C4-2B (cell line): ENCODE data around the gene CEP295NL.

ENCODE experiments used
- H3K27ac ChIP-seq: fragments of 450-650 bp; 2 replicates; pipeline ENCODE4 v1.5.1; 2017
- ZFX ChIP-seq: fragments of 450-650 bp; IDR thresholded peaks from 2 replicates; pipeline ENCODE4 v1.6.1; 2017
- TF ChIP-seq, protein P1 (sequence below): fragments of 450-650 bp; conservative IDR thresholded peaks from 2 replicates; pipeline ENCODE4 v1.5.1; 2017; ENCODE audit warnings: mild to moderate bottlenecking

CEP295NL gene

DNA sequence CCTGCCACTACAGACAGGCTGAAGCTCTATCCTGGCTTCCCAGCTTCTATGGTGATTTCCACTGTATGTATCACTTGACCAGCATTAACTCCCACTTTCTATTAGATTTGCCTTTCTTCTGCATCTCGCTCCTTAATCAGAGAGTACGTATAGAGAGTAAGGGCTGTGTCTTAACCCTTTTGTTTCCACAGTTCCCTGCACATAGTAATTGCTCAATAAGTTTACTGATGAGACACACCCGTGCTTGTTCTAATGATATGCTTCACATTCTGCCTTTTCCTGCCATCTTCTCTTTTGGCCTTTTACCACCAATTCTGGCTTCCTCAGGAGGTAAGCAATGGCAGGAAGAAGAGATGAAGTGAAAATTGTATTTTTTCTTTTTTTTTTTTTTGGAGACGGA is 41.8 kb downstream of the CEP295NL start:
- H3K27ac ChIP-seq, result no peak overlapping the region
- no peak for TF ChIP-seq ZFX
- TF ChIP-seq, protein P1, sequence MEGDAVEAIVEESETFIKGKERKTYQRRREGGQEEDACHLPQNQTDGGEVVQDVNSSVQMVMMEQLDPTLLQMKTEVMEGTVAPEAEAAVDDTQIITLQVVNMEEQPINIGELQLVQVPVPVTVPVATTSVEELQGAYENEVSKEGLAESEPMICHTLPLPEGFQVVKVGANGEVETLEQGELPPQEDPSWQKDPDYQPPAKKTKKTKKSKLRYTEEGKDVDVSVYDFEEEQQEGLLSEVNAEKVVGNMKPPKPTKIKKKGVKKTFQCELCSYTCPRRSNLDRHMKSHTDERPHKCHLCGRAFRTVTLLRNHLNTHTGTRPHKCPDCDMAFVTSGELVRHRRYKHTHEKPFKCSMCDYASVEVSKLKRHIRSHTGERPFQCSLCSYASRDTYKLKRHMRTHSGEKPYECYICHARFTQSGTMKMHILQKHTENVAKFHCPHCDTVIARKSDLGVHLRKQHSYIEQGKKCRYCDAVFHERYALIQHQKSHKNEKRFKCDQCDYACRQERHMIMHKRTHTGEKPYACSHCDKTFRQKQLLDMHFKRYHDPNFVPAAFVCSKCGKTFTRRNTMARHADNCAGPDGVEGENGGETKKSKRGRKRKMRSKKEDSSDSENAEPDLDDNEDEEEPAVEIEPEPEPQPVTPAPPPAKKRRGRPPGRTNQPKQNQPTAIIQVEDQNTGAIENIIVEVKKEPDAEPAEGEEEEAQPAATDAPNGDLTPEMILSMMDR, result no peak

DNA sequence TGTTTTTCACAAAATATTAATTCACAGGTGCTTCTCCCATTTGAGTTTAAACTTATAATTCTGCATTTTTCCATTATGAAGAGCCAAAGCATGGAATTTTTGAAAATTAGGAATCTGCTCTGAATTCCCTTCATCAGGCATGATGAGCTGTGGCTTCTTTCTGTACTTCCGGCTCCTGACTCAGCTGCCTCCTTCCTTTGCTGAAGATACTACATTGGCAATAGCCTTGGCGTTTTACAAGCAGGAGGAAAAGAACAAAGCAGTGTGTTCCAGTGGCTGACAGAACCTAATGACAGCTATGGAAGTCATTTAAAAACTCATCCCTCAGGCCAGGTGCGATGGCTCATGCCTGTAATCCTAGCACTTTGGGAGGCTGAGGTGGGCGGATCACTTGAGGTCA is 44.0 kb downstream of the CEP295NL start:
- TF ChIP-seq, protein P1, result no peak
- TF ChIP-seq ZFX, result no peak
- no peak overlapping the region for H3K27ac ChIP-seq

DNA sequence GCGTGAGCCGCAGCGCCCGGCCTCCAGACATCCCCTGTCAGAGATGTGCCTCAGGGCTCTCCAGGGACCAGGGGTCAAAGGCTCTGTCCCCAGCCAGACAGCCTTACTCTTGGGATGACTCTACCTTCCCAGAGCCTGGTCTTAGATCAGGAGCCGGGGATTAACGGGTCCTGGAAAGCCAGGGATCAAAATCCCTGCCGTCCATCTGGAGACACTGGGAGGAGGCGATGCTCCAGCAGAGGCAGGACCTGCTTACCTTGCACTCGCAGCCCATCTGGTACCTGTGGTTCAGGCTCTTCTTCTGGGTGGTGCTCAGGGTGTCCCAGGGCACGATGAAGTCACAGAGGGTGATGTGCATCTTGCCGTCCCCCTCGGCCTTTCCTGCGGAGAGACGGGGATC is 45.7 kb downstream of the CEP295NL start:
- no peak overlapping the region for H3K27ac ChIP-seq
- TF ChIP-seq, protein P1, result no peak
- TF ChIP-seq ZFX, result no peak

DNA sequence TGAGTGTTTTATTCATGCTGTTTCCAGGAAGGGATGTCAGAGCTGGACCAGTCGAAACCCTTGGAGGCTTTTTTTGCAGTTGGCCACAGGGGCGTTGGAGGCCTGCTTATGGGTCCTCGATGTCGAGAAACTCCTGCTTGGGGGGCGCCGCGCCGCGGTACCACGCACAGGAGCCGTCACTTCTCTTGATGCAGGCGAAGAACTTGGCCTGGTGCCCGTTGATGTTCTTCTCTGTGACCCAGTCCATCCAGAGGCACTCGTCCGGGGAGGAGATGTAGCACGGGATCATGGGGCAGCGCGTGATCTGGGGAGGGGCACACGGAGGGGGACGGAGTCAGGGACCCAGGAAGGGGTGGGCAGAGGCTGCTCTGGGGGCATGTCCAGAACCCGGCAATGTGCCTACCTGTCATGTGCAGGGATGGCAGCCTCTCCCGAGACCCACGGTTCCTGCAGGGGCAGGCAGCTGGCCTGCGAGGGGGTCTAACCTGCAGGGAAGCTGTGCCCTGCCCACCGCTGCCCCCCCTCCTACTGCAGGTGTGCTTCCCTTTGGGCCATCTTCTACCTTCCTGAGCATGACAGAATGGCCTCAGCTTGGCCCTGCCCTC is 47.3 kb downstream of the CEP295NL start:
- TF ChIP-seq, protein P1, result no peak
- TF ChIP-seq ZFX, result no peak
- no peak overlapping the region for H3K27ac ChIP-seq

DNA sequence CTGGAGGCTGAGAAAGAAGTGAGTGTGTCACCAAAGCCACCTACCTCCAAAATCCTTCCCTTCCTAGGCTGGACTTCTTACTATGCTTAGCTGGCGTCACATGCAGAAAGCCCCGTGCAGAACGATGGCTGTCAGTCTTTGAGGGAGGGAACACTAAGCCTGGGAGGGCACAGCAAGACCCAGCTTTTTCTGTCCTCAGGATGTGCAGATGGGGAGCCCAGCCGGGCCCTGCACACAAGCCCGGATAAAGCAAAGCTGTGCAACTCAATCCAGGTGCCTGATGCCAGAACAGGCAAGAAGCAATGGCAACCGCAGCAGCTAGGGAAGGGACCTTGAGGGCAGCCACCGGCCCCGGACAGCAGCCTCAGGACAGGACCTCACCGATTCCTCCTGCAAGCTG is 48.5 kb downstream of the CEP295NL start:
- TF ChIP-seq, protein P1, result no peak
- no peak for TF ChIP-seq ZFX
- H3K27ac ChIP-seq, result peak overlapping the region; percentile 40

DNA sequence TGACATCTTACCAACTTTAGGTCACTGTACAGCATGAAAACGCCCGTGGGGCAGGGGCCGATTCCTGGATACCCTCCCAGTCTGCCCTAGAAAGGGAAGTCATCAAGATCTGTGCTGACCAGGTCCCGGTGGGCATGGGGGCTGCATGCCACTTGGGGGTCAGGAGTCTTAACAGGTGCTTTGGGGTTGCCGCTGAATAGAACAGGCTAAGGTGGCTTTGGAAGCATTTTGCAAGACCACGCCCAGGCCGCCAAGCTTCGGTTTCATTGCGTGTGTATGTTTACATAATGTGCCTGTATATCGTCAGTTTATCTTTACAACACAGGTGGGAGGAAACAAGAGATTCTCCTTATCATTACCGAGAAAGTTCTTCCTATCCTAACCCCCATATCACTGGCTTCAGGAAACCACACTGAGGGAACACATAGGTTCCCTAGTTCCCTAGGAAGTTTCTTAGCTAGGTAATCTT is 49.0 kb downstream of the CEP295NL start:
- peak overlapping the region; percentile 40 for H3K27ac ChIP-seq
- no peak for TF ChIP-seq ZFX
- TF ChIP-seq, protein P1, result no peak

DNA sequence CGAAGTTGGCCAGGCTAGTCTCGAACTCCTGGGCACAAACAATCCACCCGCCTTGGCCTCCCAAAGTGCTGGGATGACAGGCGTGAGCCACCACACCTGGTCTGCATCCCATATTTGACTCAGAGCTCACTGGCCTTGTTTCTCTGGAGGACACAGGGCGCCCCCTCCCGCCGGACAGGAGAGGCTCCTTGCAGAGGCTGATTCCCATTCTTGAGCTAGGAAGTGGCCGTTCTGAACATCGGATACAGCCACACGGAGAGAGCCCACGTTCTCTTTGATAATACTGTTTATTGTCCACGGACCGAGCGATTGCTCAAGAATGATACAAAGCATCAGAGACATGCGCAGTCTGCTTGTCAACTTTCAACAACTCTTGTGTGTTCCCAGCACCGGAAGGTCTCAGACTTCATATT is 50.3 kb downstream of the CEP295NL start:
- H3K27ac ChIP-seq, result no peak overlapping the region
- TF ChIP-seq, protein P1, result no peak
- TF ChIP-seq ZFX, result no peak
